HG03520 (cell line): Measurements from ENCODE around the gene ATXN7L2.

ENCODE experiments used
- ATAC-seq: cut with Tn5 transposase; IDR thresholded peaks from one replicate; pipeline ENCODE4 v1.9.1; 2021; ENCODE audit warnings: mild to moderate bottlenecking, moderate library complexity; ENCODE audit not compliant: unreplicated experiment

ATXN7L2 gene

DNA sequence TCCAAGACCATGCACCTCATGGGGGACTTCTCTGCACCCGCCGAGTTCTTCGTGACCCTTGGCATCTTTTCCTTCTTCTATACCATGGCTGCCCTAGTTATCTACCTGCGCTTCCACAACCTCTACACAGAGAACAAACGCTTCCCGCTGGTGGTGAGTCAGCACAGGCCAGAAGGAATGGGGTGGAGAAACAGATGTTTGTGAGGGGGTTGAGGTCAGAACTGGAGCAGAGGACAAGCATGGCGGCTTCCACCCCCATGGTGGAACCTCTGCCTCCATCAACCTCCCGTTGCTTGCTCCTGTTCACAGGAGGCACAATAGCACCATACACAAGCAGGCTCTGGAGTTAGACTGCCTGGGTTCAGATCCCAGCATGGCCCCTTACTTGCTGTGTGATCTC, 6.9 kb upstream of the ATXN7L2 start:
- ATAC-seq = no peak

DNA sequence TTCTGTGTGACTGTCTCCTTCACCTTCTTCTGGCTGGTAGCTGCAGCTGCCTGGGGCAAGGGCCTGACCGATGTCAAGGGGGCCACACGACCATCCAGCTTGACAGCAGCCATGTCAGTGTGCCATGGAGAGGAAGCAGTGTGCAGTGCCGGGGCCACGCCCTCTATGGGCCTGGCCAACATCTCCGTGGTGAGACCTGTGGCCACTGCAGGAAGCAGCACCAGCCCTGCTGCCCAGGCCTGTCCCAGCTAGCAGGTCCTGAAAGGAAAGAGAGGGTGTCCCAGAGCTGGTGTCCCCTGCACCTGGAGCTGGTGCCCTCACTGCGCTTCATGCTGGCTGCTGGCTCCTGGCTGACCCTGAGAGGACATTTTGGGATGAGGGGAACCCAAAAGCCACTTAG, 5.9 kb upstream of the ATXN7L2 start:
- ATAC-seq = no peak

DNA sequence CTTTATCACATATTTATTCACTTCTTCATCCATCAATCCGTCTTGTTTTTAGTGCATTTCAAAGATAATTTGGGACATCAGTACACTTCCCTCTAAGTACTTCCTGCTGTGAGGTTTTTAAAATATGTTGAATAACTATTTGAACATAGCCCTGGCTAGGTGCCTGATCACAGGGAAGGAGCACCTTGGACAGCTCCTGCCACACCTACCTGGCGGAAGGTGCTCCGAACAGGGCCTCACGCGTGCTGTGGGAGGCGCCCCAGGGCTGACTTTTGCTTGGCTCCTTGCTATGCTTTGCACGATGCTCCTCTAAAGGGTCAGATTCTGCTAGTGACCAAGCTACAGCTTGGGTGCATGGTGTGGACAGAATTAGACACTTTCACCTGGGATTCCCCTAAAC, 4.9 kb upstream of the ATXN7L2 start:
- ATAC-seq = no peak

DNA sequence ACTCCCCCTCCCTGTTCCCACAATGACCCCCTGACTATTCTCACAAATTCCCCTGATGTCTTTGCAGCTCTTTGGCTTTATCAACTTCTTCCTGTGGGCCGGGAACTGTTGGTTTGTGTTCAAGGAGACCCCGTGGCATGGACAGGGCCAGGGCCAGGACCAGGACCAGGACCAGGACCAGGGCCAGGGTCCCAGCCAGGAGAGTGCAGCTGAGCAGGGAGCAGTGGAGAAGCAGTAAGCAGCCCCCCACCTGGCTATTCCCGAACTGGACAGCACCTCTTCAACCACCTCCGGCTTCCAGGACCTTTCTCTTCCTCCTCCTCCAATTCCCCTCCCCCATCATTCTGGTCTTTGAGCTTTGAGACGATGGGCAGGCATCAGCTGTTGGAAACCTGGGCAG, 4.4 kb upstream of the ATXN7L2 start:
- ATAC-seq = no peak

DNA sequence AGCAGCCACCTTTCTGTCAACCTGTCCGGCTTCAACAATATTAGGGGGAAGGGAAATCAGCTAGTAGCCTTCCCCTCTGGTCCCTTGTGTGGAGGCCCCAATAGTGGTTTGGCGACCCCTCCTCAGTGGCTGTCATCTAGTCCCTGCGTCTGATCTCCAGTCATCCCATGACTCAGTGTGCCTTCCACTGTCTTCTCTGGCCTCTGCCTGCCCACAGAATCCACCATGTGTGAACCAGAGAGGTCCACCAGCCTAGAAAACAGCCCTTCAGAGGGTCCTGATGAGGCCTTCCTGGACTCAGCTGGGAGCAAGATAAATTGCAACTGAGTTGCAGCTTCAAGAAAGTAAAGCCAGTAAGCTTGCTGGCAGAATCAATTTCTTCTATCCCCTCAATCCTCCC, 3.8 kb upstream of the ATXN7L2 start:
- ATAC-seq = no peak

DNA sequence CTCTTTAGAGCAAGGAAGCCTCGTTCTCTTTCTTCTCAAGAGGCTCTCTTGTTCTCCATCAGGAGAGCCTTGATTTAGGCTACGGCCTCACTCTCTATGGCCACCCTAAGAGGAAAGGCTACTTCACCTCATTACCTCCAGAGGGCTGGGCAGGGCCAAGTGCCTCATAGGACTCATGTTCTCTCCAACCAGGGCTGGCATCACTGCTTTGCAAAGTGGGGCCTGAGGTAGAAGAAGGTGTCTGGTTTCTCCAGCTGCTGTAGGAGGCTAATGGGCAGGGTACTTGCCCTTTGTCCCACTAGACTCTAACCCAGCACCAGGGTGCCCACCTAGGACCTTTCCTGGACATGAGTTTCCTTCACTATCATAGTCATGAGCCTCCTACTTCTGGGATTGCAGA, 2.1 kb upstream of the ATXN7L2 start:
- ATAC-seq = no peak

DNA sequence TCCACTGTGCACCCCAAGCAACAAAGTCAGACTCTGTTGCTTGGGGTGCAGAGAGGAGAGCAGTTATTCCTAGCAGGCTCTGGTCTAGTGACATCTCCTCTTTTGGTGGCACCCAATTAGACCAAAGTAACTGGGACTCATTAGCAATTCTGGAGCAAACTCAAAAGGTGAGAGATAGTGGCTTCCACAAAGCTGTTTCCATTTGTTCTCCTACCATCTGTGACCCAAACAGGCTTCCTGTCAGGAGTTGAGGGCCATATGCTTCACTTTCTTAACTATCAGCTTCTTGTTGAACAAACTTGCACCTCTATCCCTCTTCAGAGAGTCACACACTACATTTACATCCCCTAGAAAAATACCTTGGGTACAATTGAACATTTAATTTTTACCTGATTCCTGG, 1.5 kb upstream of the ATXN7L2 start:
- ATAC-seq = no peak

DNA sequence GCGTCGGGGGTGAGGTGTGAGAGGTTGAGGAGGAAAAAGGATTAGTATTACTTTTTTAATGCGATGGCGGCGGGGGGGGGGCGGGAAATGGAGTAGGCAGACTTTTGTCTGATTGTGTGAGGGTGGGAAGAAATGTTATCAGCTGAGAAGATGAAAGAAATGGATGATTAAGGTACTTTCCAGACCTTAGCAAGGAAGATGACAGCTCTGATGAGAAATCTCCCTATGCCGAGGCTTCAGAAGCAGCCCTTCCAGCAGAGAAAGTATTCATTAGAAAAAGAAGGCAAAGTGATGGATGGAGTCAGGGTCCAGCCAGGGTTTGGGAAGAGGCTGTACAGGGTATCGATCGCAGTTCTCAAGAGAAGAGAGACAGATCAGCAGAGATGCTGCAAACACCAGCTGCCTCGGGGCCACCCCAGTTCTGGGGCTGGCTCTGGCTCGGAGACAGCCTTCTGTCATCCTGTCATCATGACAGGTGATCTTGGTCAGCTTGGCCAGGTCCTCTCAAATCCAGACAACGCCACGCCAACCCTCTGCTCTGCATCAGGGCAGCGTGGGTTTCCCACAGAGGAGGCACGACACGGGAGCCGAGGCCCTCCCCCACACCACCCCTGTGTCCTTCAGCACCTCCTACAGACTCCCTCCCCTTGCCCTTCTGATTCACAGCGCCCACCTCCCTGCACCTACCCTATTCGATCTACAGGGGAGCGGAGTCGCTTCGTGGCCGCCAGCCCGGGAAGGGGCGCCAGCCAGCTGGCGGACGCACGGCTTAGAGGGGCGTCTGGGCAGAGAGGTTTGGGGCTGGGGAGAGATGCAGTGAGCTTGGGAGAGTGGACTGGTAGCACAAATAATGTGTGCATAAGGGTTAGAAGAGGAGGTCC, 674 bp upstream of the ATXN7L2 start:
- peak; percentile 21 for ATAC-seq

DNA sequence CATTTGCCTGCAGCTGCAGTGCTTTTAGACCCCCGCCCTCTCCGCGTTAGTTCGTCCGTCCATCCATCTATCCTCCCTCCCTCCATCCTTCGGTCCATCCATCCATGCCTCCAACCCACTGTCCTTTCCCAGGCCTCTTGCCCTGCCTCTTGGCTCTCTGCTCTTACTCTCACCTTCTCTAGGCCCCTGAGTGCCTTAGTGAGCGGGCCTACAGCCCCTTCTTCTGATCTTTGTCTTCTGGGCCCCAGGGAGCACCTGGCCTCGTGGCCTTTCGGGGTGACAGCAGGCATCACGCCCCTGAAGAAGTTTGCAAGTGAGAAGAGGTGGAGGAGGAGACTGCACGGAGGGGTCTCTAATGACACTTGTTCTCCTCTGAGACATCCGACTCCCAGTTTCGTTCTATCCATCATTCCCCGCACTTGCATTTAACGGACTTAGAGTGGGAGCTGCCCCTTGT, 842 bp downstream of the ATXN7L2 start:
- no peak for ATAC-seq

DNA sequence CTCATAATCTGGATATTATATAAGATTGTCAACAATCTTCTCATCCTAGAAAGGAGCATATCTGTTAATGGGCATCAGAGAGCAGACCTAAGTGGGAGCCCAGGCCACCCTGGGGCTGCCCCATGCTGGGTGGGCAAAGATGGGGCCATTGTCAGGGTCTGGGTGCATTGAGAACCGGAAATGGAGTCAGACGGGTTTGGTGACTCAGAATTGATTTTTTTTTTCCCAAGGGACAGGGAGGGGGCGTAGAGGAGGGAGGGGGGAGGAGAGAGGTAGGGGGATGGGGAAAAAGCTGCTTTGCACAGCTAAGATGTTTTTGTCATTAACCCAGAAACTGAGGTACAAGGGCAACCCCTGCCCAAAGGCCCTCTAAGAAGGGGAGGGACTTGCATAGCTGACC, 1.3 kb downstream of the ATXN7L2 start:
- no peak for ATAC-seq

DNA sequence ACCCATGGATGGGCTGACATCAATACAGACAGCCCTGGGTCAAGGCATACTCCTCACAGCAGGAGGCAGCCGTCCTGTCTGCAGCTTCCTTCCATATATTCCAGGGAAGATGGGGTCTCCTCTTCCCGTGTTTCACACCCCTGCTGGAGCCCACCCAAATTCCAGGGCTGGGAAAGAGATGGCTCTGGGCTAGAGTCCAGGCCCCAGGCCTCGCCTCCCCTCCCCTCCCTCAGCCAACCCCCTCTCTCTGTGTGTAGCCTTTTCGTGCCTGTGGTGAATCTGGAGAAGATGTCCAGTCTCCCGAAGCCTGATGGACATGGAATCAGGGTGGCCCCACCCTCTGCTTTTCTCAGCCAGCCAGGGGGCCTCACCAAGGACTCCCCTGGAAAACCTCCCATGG, 3.6 kb downstream of the ATXN7L2 start:
- ATAC-seq = no peak

DNA sequence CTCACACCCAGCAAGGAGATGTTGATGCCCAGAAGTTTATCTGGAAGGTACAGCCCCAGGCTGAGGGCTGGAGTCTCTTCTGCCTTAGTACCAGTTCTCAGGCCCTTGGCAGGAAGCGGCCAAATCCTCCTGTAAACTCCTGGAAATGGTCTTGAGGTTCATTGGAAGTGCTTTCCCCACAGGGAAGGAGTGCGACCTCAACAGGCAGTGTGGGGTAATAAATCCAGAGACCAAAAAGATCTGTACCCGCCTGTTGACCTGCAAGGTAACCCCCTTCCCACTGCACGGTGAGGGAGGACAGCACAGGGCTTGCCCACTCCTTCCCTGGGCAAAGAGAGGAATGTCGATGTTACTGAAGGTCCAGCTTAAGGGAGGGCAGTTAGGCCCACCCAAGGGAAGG, 4.5 kb downstream of the ATXN7L2 start:
- no peak for ATAC-seq

DNA sequence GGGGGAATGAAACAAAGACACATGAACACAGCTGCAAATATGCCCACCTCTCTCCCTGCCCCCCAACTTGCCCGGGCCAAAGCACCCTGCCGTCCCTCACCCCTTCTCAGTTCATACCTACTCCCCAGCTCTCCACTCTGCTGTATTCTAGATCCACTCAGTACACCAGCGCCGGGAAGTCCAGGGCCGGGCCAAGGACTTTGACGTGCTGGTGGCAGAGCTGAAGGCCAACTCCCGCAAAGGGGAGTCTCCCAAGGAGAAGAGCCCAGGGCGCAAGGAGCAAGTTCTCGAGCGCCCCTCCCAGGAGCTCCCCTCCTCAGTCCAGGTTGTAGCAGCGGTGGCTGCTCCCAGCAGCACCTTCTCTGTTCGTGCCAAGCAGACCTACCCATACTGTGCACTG, 5.0 kb downstream of the ATXN7L2 start:
- ATAC-seq = no peak

DNA sequence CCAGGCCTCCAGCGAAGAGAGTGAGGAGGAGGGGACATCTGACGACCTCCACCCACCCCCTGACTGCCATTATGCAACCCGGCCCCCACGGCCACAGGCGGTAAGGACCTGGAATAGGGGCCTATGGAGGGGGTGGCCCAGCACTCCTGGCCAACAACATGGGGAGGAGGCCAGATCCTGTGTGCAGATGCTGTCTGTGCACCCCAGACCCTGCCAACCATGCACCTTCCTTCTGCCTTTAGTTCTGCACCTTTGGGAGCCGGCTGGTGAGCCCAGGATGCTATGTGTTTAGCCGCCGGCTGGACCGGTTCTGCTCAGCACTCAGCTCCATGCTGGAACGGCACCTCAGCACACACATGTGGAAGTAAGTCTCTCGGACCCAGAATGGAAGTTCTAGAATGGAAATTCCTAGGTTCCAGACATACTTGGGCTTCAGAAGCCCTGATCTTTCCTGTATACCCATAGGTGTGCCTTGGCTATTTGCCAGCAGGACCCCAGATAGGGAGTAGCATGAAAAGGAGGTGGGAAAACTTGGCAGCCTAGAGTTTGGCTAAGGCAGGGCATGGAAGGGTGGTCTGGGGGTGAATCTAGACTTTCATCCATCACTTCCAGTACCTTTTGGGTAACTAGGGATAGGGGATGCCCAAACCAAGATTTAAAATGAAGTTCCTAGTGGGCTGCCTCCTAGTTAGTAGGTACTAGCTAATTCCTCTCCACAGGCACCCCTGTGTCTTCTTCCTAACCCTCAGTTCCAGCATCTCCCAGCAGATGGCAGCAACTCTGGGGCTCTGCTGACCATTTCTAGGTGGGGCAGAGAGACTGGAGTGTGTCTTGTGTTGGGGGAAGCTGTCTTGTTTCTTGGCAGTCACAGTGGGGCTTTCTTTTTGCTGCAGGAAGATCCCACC, 6.6 kb downstream of the ATXN7L2 start:
- ATAC-seq = no peak

DNA sequence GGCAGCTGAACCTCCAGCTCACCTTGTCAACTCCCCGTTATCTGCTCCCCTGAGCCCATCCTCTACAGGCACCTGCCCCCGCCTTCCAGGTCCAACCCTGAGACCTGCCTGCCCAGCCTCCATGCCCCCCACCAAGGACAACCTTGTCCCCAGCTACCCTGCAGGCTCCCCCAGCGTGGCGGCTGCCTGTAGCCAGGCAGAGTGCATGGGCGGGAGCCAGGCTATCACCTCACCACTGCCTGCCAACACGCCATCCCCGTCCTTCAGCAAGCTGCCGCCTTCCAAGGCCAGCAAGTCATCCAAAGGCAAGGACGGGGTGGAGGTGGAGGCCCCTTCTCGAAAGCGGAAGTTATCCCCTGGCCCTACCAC, 7.2 kb downstream of the ATXN7L2 start:
- ATAC-seq = no peak

DNA sequence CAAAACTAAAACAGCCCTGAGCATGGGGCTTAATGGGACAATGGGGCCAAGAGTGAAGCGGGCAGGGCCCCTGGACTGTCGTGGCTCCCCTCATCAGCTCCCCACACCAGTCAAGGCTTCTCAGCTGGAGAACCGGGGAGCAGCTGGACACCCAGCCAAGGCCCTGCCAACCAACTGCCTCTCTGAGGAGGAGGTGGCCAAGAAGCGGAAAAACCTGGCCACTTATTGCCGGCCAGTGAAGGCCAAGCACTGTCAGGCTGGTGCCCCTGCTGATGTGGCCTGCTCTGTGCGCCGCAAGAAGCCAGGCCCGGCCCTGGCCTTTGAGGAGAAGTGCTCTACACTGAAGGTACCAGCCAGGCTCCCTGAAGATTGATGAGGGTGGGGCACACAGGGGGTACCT, 7.7 kb downstream of the ATXN7L2 start:
- no peak for ATAC-seq

DNA sequence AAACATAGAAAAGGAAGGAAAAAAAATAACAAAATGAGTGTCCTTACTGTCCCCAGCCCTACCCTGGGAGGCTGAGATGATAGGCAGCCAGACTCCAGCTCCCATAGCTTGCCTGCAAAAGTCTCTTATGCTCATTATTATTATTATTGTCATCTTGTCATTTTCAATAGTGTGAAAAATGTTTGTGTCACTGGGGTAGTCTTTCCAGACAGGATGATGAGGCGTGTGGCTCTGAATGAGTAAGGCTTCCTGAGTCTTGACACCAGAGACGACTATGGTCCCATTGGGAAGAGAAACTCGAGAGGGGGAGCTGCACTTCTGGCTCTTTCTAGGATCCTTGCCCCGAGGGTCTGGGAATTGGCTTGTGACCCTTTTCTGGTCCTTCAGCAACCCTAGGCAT, 9.1 kb downstream of the ATXN7L2 start:
- no peak for ATAC-seq

DNA sequence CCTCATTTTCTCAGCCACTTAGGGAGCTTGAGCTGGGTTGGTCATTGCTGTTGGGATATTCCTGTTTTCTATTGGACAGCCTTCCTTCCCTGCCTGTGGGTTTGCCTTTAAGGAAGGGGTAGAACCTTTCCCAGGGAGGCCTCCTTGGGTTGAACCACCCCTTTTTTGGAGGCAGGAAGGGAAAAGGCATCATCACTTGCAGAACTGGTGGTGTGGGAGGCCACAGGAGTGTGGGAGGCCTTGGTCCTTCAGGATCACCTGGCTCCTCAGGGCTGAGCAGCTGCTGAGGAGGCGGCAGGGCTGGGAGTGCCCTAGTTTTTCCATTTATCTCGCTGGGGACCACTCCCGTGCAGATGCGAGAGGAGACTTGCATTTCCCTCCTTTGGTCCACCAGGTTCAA, 9.5 kb downstream of the ATXN7L2 start:
- ATAC-seq = no peak

DNA sequence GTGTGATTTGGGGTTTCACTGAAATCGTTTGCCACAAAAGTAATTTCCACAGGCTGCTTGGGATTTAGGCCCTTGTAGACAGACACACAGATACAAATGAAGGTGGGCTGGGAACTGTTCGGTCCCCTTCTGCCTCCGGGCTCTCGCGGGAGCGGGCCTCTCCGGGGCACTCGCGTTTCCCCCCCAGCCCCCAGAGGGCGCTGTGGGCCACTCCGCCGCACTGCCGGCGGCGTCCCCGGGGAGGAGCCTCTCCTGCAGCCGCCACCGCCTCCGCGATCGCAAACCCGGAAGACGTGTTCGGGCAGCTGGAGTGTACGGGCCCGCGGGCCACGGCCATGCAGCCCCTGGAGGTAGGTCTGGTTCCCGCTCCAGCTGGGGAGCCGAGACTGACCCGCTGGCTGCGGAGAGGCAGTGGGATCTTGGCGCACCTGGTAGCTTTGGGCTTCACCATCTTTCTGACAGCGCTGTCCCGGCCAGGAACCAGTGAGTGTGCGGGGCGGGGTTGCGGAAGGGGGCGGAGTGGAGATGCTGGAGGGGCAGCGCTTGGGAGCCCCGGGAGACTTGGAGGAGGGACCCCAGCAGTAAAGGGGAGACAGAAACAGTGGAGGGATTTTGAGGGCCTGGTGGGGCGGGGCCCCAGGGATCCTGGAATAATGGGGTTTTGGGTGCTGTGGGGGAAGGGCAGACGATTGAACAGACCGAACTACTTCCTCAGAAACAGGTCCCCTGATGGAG, 10.3 kb downstream of the ATXN7L2 start, which contains the start of gene CYB561D1:
CYB561D1 (plus strand) TSS at position 290 of the 735 bp plus-strand sequence; CDS start at position 336, 46 bp downstream.
- peak; percentile 87 for ATAC-seq

DNA sequence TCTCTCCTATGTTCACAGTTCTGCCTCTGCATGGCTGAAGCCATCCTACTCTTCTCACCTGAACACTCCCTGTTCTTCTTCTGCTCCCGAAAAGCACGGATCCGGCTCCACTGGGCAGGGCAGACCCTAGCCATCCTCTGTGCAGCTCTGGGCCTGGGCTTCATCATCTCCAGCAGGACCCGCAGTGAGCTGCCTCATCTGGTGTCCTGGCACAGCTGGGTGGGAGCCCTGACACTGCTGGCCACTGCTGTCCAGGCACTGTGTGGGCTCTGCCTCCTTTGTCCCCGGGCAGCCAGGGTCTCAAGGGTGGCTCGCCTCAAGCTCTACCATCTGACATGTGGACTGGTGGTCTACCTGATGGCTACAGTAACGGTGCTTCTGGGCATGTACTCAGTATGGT, 12.0 kb downstream of the ATXN7L2 start:
- no peak for ATAC-seq

DNA sequence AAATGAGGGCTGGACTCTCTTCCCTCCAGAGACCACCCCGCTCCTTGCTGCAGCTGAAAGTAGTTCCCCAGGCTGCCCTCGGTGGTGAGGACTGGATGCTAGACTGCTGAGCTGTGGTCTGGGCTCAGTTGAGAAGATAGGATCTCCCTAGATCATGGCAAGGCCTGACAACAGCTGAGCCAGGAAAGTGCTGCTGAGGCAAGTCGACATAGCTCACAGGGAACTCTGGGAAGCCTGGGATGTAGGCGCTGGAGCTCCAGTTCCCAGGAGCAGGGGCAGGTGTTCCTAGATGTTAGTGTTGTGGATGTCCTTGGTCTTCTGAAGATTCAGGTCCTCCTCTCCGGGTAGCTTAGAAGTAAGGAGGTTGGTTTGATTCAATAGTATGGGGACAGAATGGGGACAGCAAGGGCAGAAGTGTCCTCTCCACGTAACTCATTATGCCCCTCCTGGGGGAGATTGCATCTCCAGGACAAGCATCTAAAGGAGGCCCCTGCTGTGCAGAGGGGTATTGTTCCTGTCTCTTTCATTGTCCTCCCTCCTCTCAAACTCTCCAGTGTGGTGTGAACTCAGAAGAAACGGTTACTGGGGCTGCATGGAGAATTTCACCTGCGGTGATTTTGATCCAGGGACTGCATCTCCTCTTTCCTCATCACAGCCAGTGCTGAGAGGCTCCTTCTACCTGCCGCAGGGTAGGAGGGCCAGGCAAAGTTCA, 13.9 kb downstream of the ATXN7L2 start:
- no peak for ATAC-seq
